ENCODE data around the gene ZNF670. TPM values are rescaled to one million over a fixed set of nuclear protein-coding genes. Genes with fewer than 3 reads are reported as not detected.

The ZNF670 gene
- total RNA-seq, 2 donors from 2014 or later, result 2.9 to 4.7 TPM

GRCh38 chr1:247096544-247096943 lies 17.9 kb upstream of the ZNF670 start:
- Histone ChIP-seq H3K9me3 (no peaks in the 10 kb centered on the region), H3K4me3 (no peak overlapping the region), H3K27ac (no peak overlapping the region), H3K36me3 (peaks cover 0 to 14% of the 10 kb centered on the region in 2 donors), H3K27me3 (replicated peaks; ENCODE audit: insufficient read depth) (no peaks in the 10 kb centered on the region), H3K4me1 (replicated peaks) (no peaks in the 10 kb centered on the region)
- no peak for DNase-seq (ENCODE audit: low spot score)
- no peak for TF ChIP-seq POLR2AphosphoS5 (IDR thresholded peaks at IDR 0.05)
- TF ChIP-seq, protein P1, sequence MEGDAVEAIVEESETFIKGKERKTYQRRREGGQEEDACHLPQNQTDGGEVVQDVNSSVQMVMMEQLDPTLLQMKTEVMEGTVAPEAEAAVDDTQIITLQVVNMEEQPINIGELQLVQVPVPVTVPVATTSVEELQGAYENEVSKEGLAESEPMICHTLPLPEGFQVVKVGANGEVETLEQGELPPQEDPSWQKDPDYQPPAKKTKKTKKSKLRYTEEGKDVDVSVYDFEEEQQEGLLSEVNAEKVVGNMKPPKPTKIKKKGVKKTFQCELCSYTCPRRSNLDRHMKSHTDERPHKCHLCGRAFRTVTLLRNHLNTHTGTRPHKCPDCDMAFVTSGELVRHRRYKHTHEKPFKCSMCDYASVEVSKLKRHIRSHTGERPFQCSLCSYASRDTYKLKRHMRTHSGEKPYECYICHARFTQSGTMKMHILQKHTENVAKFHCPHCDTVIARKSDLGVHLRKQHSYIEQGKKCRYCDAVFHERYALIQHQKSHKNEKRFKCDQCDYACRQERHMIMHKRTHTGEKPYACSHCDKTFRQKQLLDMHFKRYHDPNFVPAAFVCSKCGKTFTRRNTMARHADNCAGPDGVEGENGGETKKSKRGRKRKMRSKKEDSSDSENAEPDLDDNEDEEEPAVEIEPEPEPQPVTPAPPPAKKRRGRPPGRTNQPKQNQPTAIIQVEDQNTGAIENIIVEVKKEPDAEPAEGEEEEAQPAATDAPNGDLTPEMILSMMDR (IDR thresholded peaks at IDR 0.05), result no peak
- intact Hi-C loops (cut with DNase I), result no loop called here
- 92% methylated on average over 5 of the region's 5 CpGs for WGBS

- Histone ChIP-seq H3K4me1 (replicated peaks) (no peaks in the 10 kb centered on the region), H3K4me3 (no peak overlapping the region), H3K9me3 (no peaks in the 10 kb centered on the region), H3K27me3 (replicated peaks; ENCODE audit: insufficient read depth) (no peaks in the 10 kb centered on the region), H3K27ac (no peak overlapping the region), H3K36me3 (peaks cover 0 to 10% of the 10 kb centered on the region in 2 donors)
- intact Hi-C loops (cut with DNase I), result no loop called here
- TF ChIP-seq POLR2AphosphoS5 (IDR thresholded peaks at IDR 0.05) (no peak), POLR2A (IDR thresholded peaks at IDR 0.05) (no peak)
- TF ChIP-seq, protein P1 (IDR thresholded peaks at IDR 0.05), result no peak
- 99% methylated on average over 3 of the region's 3 CpGs for WGBS
- DNase-seq (ENCODE audit: low spot score), result no peak
These were observed 17.5 kb upstream of the ZNF670 start for GRCh38 chr1:247096112-247096511.

DNA sequence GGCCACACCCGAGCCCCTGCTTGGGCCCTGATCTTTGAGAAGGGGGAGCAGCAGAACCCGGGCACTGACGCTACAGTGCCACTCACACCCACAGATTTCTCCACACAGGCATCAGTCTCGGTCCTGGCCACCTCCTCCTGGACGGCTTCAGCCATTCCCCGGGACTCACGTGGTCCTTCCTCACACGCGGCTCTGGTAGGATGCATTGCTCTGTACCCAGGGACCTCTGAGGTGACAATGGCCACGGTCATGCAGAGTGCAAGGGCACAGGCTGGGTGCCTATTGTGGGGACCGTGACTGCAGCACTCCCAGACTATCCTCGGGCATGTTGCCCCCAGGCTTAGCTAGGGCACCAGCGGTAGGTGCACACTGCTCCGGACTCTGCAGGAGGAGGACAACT lies 11.8 kb upstream of the ZNF670 start:
- H3K27me3 ChIP-seq (replicated peaks; ENCODE audit: insufficient read depth), result no peaks in the 10 kb centered on the region
- no peak overlapping the region for H3K27ac ChIP-seq
- 85% methylated on average over 13 of the region's 14 CpGs for WGBS
- H3K36me3 ChIP-seq, result no peaks in the 10 kb centered on the region
- no peaks in the 10 kb centered on the region for H3K9me3 ChIP-seq
- intact Hi-C loops (cut with DNase I), result no loop called here
- H3K4me3 ChIP-seq, result no peak overlapping the region
- TF ChIP-seq, protein P1 (IDR thresholded peaks at IDR 0.05), result no peak
- TF ChIP-seq POLR2A (IDR thresholded peaks at IDR 0.05) (no peak), POLR2AphosphoS5 (IDR thresholded peaks at IDR 0.05) (no peak)
- no peaks in the 10 kb centered on the region for H3K4me1 ChIP-seq (replicated peaks)
- no peak for DNase-seq (ENCODE audit: low spot score)

- H3K27me3 ChIP-seq (replicated peaks; ENCODE audit: insufficient read depth), result no peaks in the 10 kb centered on the region
- TF ChIP-seq, protein P1 (IDR thresholded peaks at IDR 0.05), result no peak
- no peak for TF ChIP-seq POLR2AphosphoS5 (IDR thresholded peaks at IDR 0.05)
- TF ChIP-seq POLR2A (IDR thresholded peaks at IDR 0.05), result no peak
- no peaks in the 10 kb centered on the region for H3K9me3 ChIP-seq
- WGBS, result 62% methylated on average over 17 of the region's 17 CpGs
- no peaks in the 10 kb centered on the region for H3K4me1 ChIP-seq (replicated peaks)
- H3K27ac ChIP-seq, result no peak overlapping the region
- no peak overlapping the region for H3K4me3 ChIP-seq
- DNase-seq (ENCODE audit: low spot score), result no peak
- intact Hi-C loops (cut with DNase I), result no loop called here
- H3K36me3 ChIP-seq, result no peaks in the 10 kb centered on the region
These were observed 11.2 kb upstream of the ZNF670 start for GRCh38 chr1:247089616-247090375.

DNA sequence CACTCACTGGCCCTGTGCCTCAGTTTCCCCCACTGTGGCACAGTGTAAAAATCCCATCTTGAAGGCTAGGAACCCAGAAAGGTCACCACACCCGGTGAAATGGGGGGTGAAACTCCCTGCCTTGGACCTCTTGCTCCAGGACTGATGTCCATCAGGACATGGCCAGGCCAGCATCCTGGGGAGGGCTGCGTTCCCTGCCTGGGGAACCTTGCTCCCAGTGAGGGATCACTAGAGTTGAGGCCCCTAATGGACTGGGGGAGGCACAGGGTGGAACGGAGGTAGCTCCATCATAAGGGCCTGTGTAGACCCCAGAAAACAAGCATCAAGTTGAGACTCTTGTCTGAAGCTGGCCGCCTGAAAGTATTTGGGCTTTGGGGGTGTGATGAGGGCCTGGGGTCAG lies 10.4 kb upstream of the ZNF670 start:
- no peak overlapping the region for H3K27ac ChIP-seq
- 89% methylated on average over 4 of the region's 4 CpGs for WGBS
- TF ChIP-seq, protein P1 (IDR thresholded peaks at IDR 0.05), result no peak
- TF ChIP-seq POLR2A (IDR thresholded peaks at IDR 0.05) (no peak), POLR2AphosphoS5 (IDR thresholded peaks at IDR 0.05) (no peak)

More for the DNA sequence above, 10.4 kb upstream of the ZNF670 start:
- Histone ChIP-seq H3K9me3 (no peaks in the 10 kb centered on the region), H3K4me1 (replicated peaks) (no peaks in the 10 kb centered on the region), H3K4me3 (no peak overlapping the region), H3K27me3 (replicated peaks; ENCODE audit: insufficient read depth) (no peaks in the 10 kb centered on the region), H3K36me3 (no peaks in the 10 kb centered on the region)
- intact Hi-C loops (cut with DNase I), result no loop called here
- DNase-seq (ENCODE audit: low spot score), result no peak

Measured in prostate gland (tissue), 2 donors.